Activated T-cell treated with anti-CD3 and anti-CD28 coated beads, Interleukin-2, amount 50 U/mL, for 72 hours (primary cell): ENCODE results near the gene TEN1. TPM values are rescaled to one million over a fixed set of nuclear protein-coding genes. Genes with fewer than 3 reads are reported as not detected.
A peak's percentile ranks its signal among the peaks of the same experiment; 100 is the strongest.

ENCODE experiments used
- ATAC-seq, 2 donors: fragments of 150-1000 bp; cut with Tn5 transposase; replicated peaks in 1 of 2; 2 replicates each; pipeline ENCODE4 v1.10.0; 2021; ENCODE audit warnings: moderate library complexity in 2 of 2, mild to moderate bottlenecking in 1 of 2
- DNase-seq, 2 donors: peaks; one replicate each; pipeline ENCODE4 v3.0.0; 2021 to 2022; ENCODE audit warnings: mixed read lengths in 1 of 2
- H3K27ac Mint-ChIP-seq: one replicate; pipeline ENCODE4 v1.8.0; 2022; ENCODE audit warnings: mild to moderate bottlenecking, moderate library complexity, mixed read lengths
- H3K27me3 Mint-ChIP-seq: one replicate; pipeline ENCODE4 v1.8.0; 2022; ENCODE audit warnings: low read depth, mixed read lengths
- H3K36me3 Mint-ChIP-seq, 2 donors: one replicate each; pipeline ENCODE4 v1.8.0; 2022; ENCODE audit warnings: mixed read lengths in 2 of 2, mild to moderate bottlenecking in 1 of 2; ENCODE audit not compliant: insufficient read depth in 2 of 2
- H3K4me1 Mint-ChIP-seq: one replicate; pipeline ENCODE4 v1.8.0; 2022; ENCODE audit warnings: low read depth, mixed read lengths
- H3K4me3 Mint-ChIP-seq, 2 donors: one replicate each; pipeline ENCODE4 v1.8.0; 2022; ENCODE audit warnings: mild to moderate bottlenecking in 2 of 2, mixed read lengths in 2 of 2, moderate library complexity in 2 of 2
- H3K9me3 Mint-ChIP-seq, 2 donors: one replicate each; pipeline ENCODE4 v1.8.0; 2022; ENCODE audit warnings: mixed read lengths in 2 of 2
- total RNA-seq, 2 donors: library from RNA; stranded (reverse); gene quantifications; one replicate each; pipeline ENCODE4 v1.2.3, GENCODE V29; 2022

The TEN1 gene
- total RNA-seq, 2 donors from 2014 or later = 18.2 to 21.8 TPM

DNA sequence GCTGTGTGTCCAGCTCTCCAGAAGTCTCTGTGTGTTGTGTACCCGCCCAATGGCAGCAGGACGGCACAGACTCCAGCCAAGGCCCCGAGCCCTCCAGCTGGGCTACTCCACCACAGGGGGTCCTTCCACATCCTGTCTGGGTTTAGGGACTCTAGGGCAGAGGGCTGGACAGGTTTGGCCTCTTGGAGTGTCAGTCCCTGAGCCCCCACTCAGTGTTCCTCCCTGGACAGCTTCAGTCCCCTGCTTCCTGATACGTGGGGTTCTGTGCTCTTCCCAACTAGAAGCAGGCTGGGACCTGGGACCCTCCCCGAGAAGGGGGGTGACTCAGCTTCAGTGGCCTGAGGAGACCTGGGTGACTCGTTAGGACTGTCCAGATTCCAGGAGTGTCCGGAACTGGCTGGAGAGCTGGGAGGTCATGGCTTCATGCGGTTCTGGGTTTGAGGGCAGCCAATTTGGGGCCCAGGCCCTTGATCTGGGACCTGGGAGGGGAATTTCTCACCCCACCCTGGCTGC, 25.8 kb downstream of the TEN1 start:
- no peak for ATAC-seq
- Mint-ChIP-seq H3K4me1 (no peaks in the 10 kb centered on the region), H3K36me3 (no peaks in the 10 kb centered on the region), H3K27ac (no peak overlapping the region), H3K4me3 (no peak overlapping the region), H3K9me3 (no peaks in the 10 kb centered on the region), H3K27me3 (no peaks in the 10 kb centered on the region)
- no peak for DNase-seq

DNA sequence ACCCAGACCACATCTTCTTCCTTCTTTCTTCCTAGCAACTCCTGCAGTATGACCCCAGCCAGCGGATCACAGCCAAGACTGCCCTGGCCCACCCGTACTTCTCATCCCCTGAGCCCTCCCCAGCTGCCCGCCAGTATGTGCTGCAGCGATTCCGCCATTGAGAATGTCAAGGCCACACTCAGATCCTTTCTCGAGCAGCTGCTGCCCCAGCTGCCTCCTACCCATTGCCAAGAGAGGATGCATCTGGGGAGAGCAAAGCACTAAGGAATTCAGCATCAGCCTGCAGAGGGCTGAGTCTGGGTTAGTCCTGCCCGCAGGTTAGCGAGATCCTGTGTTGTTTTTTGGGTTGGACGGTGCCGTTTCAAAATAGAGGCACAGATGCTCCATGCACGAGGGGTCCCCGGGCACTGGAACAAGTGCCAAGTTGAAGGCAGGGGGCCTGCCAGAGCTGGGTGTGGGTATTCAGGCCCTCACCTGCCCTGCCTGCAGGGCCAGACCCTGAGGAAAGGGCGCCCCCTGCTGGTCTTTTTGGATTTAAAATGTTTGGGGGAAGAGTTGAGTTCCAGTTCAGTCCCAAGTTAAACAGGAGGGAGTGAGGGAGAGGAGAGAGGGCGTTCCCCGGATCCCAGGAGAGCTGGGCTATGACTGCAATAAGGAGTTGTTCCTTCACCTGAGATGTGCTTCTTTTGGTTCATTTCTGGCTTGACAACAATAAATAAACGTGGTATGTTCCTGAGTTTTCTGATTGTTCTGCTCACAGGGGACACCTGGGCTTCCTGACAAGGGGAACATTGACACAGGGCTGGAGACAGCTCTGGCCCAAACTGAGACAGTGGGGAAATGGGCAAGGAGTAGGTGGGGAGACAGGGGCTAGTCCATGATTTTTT, 26.5 kb downstream of the TEN1 start:
- Mint-ChIP-seq H3K9me3 (no peaks in the 10 kb centered on the region), H3K4me1 (no peaks in the 10 kb centered on the region), H3K36me3 (no peaks in the 10 kb centered on the region), H3K4me3 (no peak overlapping the region), H3K27ac (peak overlapping the region; percentile 0), H3K27me3 (no peaks in the 10 kb centered on the region)
- ATAC-seq (peak; percentile 70 to 73), DNase-seq (peak; percentile 83 to 91)

DNA sequence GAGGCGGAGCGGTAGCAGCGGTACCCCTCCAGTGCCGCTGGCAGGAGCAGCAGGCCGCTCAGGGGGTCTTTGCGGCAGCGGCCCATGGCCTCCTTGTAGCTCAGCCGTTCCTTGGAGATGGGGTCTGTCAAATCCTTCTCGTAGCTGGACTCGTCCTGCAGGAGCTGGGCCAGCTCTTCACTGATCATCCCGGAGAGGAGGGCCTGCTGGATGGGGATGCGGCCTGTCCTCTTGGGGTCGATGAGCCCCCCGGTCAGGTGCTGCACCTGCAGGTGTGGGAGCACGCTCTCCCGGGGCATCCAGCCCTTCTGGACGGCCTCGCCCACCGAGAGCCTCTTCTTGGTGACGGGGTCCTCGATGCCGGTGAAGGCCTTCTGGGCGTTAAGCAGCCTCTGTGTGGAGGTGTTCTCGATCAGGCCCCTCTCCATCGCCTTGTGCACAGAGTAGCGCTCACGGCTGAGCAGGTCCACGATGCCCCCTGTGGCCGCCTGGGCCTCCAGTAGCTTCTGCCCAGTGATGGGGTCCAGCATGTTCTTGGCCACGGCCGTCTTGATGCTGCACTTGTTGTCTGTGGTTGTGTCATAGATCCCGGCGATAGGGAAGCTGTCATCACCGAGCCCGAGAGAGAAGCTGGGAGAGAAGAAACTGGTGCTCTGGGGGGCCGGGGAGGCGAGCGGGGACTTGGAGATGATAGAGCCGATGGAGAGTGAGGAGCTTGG, 28.2 kb downstream of the TEN1 start:
- DNase-seq (no peak), ATAC-seq (no peak)
- H3K36me3 Mint-ChIP-seq = no peaks in the 10 kb centered on the region
- H3K27ac Mint-ChIP-seq = no peak overlapping the region
- H3K4me3 Mint-ChIP-seq = no peak overlapping the region
- no peaks in the 10 kb centered on the region for H3K27me3 Mint-ChIP-seq
- H3K9me3 Mint-ChIP-seq = no peaks in the 10 kb centered on the region
- no peaks in the 10 kb centered on the region for H3K4me1 Mint-ChIP-seq

- Mint-ChIP-seq H3K4me1 (no peaks in the 10 kb centered on the region), H3K27me3 (no peaks in the 10 kb centered on the region)
Measured at GRCh38 chr17:76007850-76008165, 28.8 kb downstream of the TEN1 start.

GRCh38 chr17:76008208-76008607, 29.2 kb downstream of the TEN1 start:
- Mint-ChIP-seq H3K4me3 (no peak overlapping the region), H3K27ac (no peak overlapping the region), H3K36me3 (no peaks in the 10 kb centered on the region), H3K27me3 (no peaks in the 10 kb centered on the region), H3K4me1 (no peaks in the 10 kb centered on the region), H3K9me3 (no peaks in the 10 kb centered on the region)
- ATAC-seq (no peak), DNase-seq (no peak)

More at GRCh38 chr17:76007850-76008165, 28.8 kb downstream of the TEN1 start:
- no peaks in the 10 kb centered on the region for H3K36me3 Mint-ChIP-seq
- no peak for DNase-seq
- H3K27ac Mint-ChIP-seq = no peak overlapping the region
- ATAC-seq = no peak
- no peak overlapping the region for H3K4me3 Mint-ChIP-seq
- no peaks in the 10 kb centered on the region for H3K9me3 Mint-ChIP-seq

- H3K27ac Mint-ChIP-seq = no peak overlapping the region
- DNase-seq (no peak), ATAC-seq (no peak)
- no peaks in the 10 kb centered on the region for H3K27me3 Mint-ChIP-seq
- no peak overlapping the region for H3K4me3 Mint-ChIP-seq
- no peaks in the 10 kb centered on the region for H3K36me3 Mint-ChIP-seq
- H3K4me1 Mint-ChIP-seq = peaks cover under 1% of the 10 kb centered on the region
- no peaks in the 10 kb centered on the region for H3K9me3 Mint-ChIP-seq
Measured at GRCh38 chr17:76008630-76009425, 29.8 kb downstream of the TEN1 start.

GRCh38 chr17:76009447-76009846, 30.4 kb downstream of the TEN1 start:
- H3K4me3 Mint-ChIP-seq = no peak overlapping the region
- DNase-seq (no peak), ATAC-seq (no peak)
- no peak overlapping the region for H3K27ac Mint-ChIP-seq
- H3K9me3 Mint-ChIP-seq = no peaks in the 10 kb centered on the region
- H3K4me1 Mint-ChIP-seq = peaks cover 7% of the 10 kb centered on the region
- H3K36me3 Mint-ChIP-seq = no peaks in the 10 kb centered on the region
- H3K27me3 Mint-ChIP-seq = no peaks in the 10 kb centered on the region

GRCh38 chr17:76009969-76010661, 31.1 kb downstream of the TEN1 start:
- H3K27ac Mint-ChIP-seq = no peak overlapping the region
- no peak for ATAC-seq

DNA sequence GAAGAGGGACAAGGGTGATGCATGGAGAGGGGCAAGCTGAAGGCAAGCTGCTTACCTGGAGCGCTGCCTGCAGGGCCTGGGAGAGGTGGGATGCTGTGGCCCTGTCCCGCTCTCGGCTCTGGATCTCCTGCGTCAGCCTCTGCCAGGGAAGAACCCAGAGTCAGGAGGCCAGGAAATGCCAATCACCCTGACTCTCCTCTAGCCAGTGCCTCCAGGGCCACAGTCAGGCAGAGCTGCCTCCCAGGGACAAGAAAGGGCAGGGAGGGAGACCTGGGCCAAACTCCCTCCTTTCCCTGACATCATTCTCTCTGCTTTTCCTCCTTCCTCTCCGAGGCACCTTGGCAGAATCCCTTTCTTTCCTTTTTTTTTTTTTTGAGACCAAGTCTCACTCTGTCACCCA, 32.9 kb downstream of the TEN1 start:
- no peaks in the 10 kb centered on the region for H3K9me3 Mint-ChIP-seq
- ATAC-seq = no peak
- no peaks in the 10 kb centered on the region for H3K36me3 Mint-ChIP-seq
- no peak overlapping the region for H3K4me3 Mint-ChIP-seq
- H3K27me3 Mint-ChIP-seq = no peaks in the 10 kb centered on the region
- no peak overlapping the region for H3K27ac Mint-ChIP-seq
- peaks cover 8% of the 10 kb centered on the region for H3K4me1 Mint-ChIP-seq
- no peak for DNase-seq

More at GRCh38 chr17:76009969-76010661, 31.1 kb downstream of the TEN1 start:
- H3K4me3 Mint-ChIP-seq = no peak overlapping the region
- H3K36me3 Mint-ChIP-seq = no peaks in the 10 kb centered on the region
- H3K4me1 Mint-ChIP-seq = peaks cover 8% of the 10 kb centered on the region
- no peaks in the 10 kb centered on the region for H3K9me3 Mint-ChIP-seq
- no peak for DNase-seq
- no peaks in the 10 kb centered on the region for H3K27me3 Mint-ChIP-seq

GRCh38 chr17:76013377-76013932, 34.4 kb downstream of the TEN1 start:
- ATAC-seq = no peak
- Mint-ChIP-seq H3K4me3 (no peak overlapping the region), H3K4me1 (peaks cover 8% of the 10 kb centered on the region), H3K27me3 (no peaks in the 10 kb centered on the region), H3K9me3 (no peaks in the 10 kb centered on the region), H3K27ac (no peak overlapping the region), H3K36me3 (no peaks in the 10 kb centered on the region)
- no peak for DNase-seq

DNA sequence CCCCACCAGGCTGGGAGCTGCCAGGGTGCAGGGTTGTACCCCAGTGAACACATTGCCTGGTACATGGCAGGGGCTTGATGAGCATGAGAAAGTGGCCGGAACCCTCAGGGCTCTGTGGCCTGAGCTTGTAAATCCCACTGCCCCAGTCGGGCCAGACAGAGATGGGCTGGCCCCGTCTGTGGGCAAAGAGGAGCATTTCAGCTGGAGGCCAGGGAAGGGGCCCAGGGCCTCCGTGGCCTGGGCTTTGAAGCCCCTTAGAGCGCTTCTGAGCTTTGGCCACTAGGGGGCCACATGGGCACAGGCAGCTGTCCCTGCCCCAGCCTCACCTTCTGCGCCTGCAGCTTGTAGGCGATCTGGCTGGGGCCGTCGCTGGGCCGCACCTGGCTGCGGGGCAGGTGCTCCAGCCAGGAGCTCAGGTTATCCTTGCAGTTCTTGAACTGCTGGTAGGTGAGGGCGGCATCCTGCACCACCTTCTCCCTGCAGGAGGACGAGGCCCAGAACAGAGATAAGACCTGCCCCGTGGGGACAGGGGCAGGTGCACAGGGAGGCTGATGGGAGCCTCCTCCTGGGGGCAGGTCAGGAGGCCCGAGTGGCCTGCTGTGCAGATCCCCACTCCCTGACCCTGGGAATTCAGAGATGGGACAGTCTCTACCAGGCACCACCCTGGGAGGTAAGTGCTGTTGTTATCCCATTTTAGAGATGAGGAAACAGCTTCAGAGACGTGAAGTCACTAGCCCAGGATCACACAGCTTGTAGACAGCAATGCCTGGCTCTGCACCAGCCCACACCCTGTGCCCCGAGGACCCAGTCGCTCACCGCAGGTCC, 35.3 kb downstream of the TEN1 start:
- Mint-ChIP-seq H3K27ac (no peak overlapping the region), H3K36me3 (no peaks in the 10 kb centered on the region), H3K4me3 (no peak overlapping the region), H3K9me3 (no peaks in the 10 kb centered on the region), H3K4me1 (peaks cover 8% of the 10 kb centered on the region), H3K27me3 (no peaks in the 10 kb centered on the region)
- ATAC-seq (peak; percentile 97 to 98), DNase-seq (peak; percentile 83 to 85)

DNA sequence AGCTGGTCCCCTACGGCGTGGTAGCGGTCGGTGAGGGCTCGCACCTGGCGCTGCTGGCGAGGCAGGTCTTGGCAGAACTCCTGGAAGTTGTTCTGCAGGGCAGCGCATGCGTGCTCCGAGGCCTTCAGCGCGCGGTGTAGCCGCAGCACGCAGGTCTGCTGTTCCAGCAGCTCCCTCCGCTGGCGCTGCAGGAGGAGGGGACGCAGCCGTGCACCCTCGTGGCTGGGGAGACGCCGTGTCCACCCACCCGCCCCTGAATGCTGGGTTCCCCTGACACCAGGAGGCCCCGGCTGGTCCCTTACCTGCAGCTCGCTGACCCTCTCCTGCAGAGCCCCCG, 35.9 kb downstream of the TEN1 start:
- Mint-ChIP-seq H3K4me3 (no peak overlapping the region), H3K36me3 (no peaks in the 10 kb centered on the region), H3K9me3 (no peaks in the 10 kb centered on the region), H3K4me1 (peaks cover 8% of the 10 kb centered on the region), H3K27me3 (no peaks in the 10 kb centered on the region), H3K27ac (no peak overlapping the region)
- DNase-seq = no peak
- ATAC-seq = no peak
